GM20000 (cell line): ENCODE results near the gene SLC2A8.

Experiments used
- DNase-seq: peaks from one replicate; pipeline ENCODE4 v3.0.0; 2012; ENCODE audit warnings: low spot score
- TF ChIP-seq, protein P1 (sequence below): IDR thresholded peaks from 2 replicates; pipeline ENCODE4 v1.5.1; 2012; ENCODE audit warnings: mild to moderate bottlenecking, control low read depth; ENCODE audit errors: extremely low read depth, missing control alignments

The SLC2A8 gene

DNA sequence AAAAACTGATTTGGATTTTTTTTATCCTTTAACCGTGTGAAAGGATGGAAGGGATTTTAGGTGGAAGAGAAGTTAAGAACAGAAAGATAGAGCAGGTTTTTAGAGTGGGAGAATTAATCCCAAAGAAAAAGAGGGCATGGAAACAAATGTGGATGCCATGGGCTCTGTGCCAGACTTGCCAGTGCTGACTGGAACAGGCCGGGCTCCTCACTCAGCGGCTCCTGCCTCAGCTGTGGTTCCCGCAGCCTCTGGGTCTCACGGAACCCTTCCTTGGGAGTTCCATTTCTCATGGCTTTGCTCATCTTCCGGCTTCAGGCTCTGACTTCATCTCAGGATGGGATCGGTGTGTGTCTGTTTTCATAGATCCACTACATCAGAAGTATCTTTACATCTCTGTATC lies 30.4 kb upstream of the SLC2A8 start:
- no peak for DNase-seq
- TF ChIP-seq, protein P1, sequence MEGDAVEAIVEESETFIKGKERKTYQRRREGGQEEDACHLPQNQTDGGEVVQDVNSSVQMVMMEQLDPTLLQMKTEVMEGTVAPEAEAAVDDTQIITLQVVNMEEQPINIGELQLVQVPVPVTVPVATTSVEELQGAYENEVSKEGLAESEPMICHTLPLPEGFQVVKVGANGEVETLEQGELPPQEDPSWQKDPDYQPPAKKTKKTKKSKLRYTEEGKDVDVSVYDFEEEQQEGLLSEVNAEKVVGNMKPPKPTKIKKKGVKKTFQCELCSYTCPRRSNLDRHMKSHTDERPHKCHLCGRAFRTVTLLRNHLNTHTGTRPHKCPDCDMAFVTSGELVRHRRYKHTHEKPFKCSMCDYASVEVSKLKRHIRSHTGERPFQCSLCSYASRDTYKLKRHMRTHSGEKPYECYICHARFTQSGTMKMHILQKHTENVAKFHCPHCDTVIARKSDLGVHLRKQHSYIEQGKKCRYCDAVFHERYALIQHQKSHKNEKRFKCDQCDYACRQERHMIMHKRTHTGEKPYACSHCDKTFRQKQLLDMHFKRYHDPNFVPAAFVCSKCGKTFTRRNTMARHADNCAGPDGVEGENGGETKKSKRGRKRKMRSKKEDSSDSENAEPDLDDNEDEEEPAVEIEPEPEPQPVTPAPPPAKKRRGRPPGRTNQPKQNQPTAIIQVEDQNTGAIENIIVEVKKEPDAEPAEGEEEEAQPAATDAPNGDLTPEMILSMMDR = no peak

DNA sequence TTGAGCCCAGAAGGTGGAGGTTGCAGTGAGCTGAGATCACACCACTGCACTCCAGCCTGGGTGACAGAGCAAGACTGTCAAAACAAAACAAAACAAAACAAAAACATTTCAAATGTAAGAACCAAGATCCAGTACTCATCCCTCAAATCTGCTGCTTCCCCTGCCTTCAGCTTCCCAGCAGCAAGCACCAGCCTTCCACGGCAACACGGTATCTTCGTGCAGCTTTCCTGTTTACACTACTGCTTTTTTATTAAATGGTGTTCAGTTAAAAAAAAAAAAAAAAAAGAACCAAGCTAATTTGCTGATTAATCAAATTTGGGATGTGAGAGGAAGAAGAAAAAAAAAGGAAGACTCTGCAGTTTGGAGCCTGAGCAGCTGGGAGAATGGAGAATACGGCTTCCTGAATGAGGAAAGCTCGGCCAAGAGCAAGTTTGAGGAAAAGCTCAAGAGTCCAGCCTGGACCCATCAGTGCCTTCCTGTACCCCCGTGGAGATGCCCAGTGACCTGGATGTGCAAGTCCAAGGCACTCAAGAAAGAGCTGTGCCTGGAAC lies 28.0 kb upstream of the SLC2A8 start:
- DNase-seq = no peak
- TF ChIP-seq, protein P1 = no peak

DNA sequence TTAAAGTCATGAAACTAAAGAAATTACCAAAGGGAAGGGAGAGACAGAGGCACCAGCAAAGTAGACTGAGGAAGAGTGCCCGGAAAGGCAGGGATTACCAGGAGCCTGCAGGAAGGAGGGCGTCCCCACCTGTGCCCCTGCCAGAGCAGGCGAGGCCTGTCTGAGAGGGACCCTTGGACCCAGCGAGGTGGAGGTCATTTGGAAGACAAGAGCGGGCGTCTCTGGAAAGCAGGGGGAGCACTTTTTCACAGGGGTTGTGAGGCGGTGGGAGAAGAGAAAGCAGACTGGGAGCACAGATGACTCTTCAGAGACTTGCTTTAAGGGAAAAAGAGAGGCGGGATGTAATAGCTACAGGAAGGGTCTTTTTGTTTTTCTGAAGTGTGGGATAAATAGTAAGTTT lies 27.5 kb upstream of the SLC2A8 start:
- TF ChIP-seq, protein P1 = no peak
- no peak for DNase-seq

DNA sequence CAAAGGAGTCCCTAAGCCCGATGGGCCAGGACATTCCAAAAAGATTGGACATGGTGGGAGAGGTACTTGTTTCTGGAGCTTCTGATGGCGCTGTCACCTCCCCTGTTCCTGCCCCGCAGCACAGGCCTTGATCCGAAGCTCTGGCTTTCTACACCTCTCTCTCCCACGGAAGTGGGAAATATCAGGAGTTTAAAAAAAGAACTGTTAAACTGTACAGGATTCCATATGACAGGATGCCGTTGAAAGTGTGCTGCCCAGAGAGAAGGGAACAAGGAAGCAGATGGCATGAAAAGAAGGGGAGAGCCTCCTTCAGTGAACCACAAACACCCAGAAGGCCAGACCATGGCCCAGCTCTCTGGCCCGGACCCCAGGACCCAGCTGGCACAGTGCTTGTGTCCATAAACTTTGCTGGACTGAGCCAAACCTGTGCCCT lies 26.8 kb upstream of the SLC2A8 start:
- TF ChIP-seq, protein P1 = no peak

DNA sequence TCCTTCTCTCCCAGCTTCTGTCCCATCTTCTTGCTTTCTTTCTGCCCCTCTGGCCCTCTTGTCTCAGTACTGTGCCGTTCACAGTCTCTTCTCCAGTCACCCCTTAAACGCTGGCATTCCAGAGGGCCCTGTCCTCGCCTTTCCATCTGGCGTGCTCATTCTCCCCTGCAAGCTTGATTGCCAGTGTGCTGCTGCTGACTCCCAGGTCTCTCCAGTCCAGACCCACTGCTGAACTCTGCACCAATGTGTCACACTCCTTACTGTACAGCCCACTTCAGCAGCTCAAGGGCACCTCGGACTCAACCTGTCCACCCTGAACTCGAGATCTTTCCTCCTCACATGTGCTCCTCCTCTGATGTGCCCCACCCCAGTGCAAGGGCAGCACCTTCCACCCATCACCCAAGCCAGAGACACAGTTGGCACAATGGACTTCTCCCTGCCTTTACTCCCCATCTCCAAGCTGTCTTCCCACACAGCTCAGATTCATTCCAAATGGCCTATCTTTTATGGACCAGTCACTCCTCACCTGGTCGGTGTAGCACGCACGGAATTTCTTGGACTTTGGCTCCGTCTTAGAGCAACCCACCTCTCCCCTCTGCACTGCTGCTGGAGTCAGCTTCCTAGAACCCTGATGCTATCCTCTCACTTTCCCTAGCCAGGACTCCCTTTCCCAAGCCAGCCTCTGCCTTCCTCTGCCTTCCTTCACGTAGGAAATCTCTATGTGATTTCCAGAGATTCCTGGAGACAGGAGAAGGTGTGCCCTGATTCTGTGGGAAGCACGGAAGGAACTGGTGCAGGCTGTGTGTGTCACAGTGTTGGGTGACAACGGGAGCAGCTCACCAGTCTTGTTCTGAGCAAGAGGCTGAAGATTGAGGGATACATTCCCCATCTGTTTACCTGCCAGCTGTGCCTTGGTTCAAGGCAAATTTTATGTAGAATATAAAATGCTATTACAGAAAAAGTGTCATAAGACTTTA lies 26.0 kb upstream of the SLC2A8 start:
- TF ChIP-seq, protein P1 = no peak
- no peak for DNase-seq

More for the DNA sequence above, 26.8 kb upstream of the SLC2A8 start:
- no peak for DNase-seq

DNA sequence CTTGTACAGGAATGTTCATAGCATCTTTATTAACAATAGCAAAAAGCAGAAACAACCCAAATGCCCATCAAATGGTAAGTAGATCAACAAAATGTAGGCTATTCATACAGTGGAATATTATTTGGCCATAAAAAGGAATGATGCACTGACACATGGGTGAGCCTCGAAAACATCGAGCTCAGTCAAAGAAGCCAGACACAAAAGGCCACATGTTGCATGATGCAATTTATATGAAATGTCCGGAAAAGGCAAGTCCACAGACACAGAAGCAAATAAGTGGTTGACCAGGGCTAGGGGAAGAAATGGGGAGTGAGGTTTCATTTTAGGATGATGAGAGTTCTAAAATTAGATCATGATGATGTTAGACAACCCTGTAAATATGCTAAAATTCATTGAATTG lies 16.5 kb upstream of the SLC2A8 start:
- DNase-seq = no peak
- TF ChIP-seq, protein P1 = no peak

DNA sequence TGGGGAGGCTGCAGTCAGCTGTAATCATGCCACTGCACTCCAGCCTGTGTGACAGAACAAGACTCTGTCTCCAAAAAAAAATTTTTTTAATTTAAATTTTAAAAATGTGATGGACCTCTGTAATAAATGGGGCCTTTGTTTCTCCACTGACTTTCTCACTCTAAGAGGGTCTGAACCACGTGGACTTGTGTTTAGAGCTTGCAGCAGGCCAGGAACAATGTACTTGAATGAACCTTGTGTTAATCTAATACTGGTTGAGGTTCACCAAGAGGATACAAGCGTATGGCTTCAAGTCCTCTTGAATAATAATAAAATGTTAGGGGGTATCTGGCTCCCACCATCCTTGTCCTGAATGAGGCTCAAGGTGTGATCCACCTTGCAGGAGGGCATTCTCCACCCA lies 14.4 kb upstream of the SLC2A8 start:
- TF ChIP-seq, protein P1 = no peak
- DNase-seq = no peak
